Vagina (tissue), 2 donors: ENCODE data around the gene FRMD4A. TPM values are rescaled to one million over a fixed set of nuclear protein-coding genes. Genes with fewer than 3 reads are reported as not detected.

Experiments used
- DNase-seq, 2 donors: peaks; one replicate each; pipeline ENCODE4 v3.0.0-alpha.2; 2017; ENCODE audit errors: extremely low spot score in 2 of 2
- H3K27ac ChIP-seq: fragments of 200-600 bp; sonication (generic); one replicate; pipeline ENCODE4 v1.5.1; 2019
- H3K27me3 ChIP-seq: fragments of 200-600 bp; sonication (generic); one replicate; pipeline ENCODE4 v1.5.1; 2019
- H3K36me3 ChIP-seq, 2 donors: fragments of 200-600 bp; sonication (generic); one replicate each; pipeline ENCODE4 v1.5.1; 2017 to 2019
- H3K4me1 ChIP-seq: fragments of 200-600 bp; sonication (generic); one replicate; pipeline ENCODE4 v1.5.1; 2019
- H3K4me3 ChIP-seq, 2 donors: fragments of 200-600 bp; sonication (generic); 1 replicate in 1 of 2; 2 replicates in 1 of 2; pipeline ENCODE4 v1.5.1; 2016 to 2019
- H3K9me3 ChIP-seq: fragments of 200-600 bp; sonication (generic); one replicate; pipeline ENCODE4 v1.5.1; 2019
- POLR2A ChIP-seq, 2 donors: fragments of 450-650 bp; IDR thresholded peaks; one replicate each; pipeline ENCODE4 v1.6.1; 2017; ENCODE audit warnings: antibody characterized with exemption in 2 of 2, mild to moderate bottlenecking in 2 of 2, moderate library complexity in 2 of 2
- POLR2AphosphoS5 ChIP-seq, 2 donors: sonication (generic); formaldehyde crosslinking; IDR thresholded peaks; one replicate each; pipeline ENCODE4 v1.9.0; 2017; ENCODE audit warnings: antibody characterized with exemption in 2 of 2, mild to moderate bottlenecking in 2 of 2, low read depth in 1 of 2; ENCODE audit not compliant: insufficient read depth in 1 of 2
- intact Hi-C: fragments of 100-400 bp; cut with DNase I; formaldehyde crosslinking; loops from one replicate; pipeline ENCODE4 v1.15.1; 2023
- total RNA-seq: library from RNA; depleted of rRNA; stranded (reverse); fragments of >200 nt; gene quantifications from one replicate; pipeline ENCODE4 v1.2.3, GENCODE V29; 2016
- TF ChIP-seq, protein P1 (sequence below), 3 experiments: fragments of 450-650 bp in 2 of 3; fragments of 200-600 bp in 1 of 3; sonication (generic) in 1 of 3; IDR thresholded peaks; one replicate each; pipeline ENCODE4 v1.5.1; 2017 to 2019; ENCODE audit warnings: antibody characterized with exemption in 3 of 3, mild to moderate bottlenecking in 2 of 3, moderate library complexity in 2 of 3

The FRMD4A gene
- total RNA-seq, 1 donor from 2014 or later, result 24.8 TPM

DNA sequence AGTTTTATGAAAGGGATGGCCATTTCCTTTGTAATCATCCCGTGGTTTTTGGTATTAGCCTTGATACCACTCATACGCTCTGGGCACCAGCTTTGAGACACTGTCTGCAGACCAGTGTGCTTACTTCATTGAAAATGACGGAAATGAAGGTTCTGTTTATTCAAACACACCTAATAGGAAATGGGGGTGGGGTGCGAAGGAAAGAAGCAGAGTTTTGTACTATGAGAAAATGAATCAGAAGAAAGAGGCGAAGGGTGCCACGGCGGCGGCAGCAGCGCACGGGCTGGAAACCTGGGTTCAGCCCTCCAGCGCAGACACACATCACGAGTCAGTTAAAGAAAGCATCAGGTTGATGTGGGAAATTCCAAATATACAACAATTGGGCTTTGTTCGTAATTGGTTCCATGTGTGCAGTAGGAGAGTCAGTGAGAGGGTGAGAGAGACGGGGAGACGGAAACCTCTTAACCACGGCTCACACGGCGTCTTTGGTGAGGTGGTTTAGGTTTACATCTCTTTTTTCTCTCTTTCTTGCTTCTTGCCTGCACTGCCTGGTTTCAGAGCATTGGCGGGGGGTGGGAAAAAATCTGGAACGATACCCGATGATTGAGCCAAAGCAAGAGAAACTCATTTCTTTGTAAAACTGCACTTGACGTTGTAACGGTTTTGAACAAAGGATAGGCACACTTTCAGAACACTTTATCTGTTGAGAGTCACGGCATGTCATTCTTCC is 321.2 kb downstream of the FRMD4A start:
- TF ChIP-seq POLR2AphosphoS5 (IDR thresholded peaks at IDR 0.05; ENCODE audit: insufficient read depth in 1 of 2, low read depth in 1 of 2) (peak in 1 of 2 donors; percentile 77), POLR2A (IDR thresholded peaks at IDR 0.05) (peak in 1 of 2 donors; percentile 24)
- TF ChIP-seq, protein P1, sequence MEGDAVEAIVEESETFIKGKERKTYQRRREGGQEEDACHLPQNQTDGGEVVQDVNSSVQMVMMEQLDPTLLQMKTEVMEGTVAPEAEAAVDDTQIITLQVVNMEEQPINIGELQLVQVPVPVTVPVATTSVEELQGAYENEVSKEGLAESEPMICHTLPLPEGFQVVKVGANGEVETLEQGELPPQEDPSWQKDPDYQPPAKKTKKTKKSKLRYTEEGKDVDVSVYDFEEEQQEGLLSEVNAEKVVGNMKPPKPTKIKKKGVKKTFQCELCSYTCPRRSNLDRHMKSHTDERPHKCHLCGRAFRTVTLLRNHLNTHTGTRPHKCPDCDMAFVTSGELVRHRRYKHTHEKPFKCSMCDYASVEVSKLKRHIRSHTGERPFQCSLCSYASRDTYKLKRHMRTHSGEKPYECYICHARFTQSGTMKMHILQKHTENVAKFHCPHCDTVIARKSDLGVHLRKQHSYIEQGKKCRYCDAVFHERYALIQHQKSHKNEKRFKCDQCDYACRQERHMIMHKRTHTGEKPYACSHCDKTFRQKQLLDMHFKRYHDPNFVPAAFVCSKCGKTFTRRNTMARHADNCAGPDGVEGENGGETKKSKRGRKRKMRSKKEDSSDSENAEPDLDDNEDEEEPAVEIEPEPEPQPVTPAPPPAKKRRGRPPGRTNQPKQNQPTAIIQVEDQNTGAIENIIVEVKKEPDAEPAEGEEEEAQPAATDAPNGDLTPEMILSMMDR (IDR thresholded peaks at IDR 0.05), result no peak
- no peak for DNase-seq
- H3K4me3 ChIP-seq, result peak overlapping the region; percentile 22 to 35
- H3K9me3 ChIP-seq, result no peaks in the 10 kb centered on the region
- peak overlapping the region; percentile 53 for H3K27ac ChIP-seq
- intact Hi-C loops, result no loop called here
- H3K4me1 ChIP-seq, result peaks cover 7% of the 10 kb centered on the region
- H3K27me3 ChIP-seq, result no peaks in the 10 kb centered on the region
- no peaks in the 10 kb centered on the region for H3K36me3 ChIP-seq

DNA sequence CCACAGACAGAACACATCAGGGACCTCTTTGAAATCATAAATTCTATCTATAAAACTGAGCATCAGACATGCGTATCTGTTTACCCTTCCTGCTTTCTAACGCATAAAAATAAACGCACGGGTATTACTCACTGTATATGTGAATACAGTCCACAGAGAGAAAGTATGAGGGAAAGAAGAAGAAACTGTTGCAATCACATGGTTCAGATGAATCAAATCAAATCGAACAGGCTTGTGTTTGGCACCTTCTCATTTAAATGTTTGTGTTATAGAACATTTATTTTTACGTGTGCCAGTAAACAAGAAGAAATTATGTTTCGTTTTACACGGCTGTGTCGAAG is 322.0 kb downstream of the FRMD4A start:
- H3K27me3 ChIP-seq, result no peaks in the 10 kb centered on the region
- H3K4me3 ChIP-seq, result peak overlapping the region; percentile 22 to 35
- no peaks in the 10 kb centered on the region for H3K36me3 ChIP-seq
- H3K27ac ChIP-seq, result peak overlapping the region; percentile 53
- H3K9me3 ChIP-seq, result no peaks in the 10 kb centered on the region
- intact Hi-C loops, result no loop called here
- peaks cover 7% of the 10 kb centered on the region for H3K4me1 ChIP-seq
- TF ChIP-seq POLR2A (IDR thresholded peaks at IDR 0.05) (no peak), POLR2AphosphoS5 (IDR thresholded peaks at IDR 0.05; ENCODE audit: insufficient read depth in 1 of 2, low read depth in 1 of 2) (no peak)
- TF ChIP-seq, protein P1 (IDR thresholded peaks at IDR 0.05), result no peak
- no peak for DNase-seq

DNA sequence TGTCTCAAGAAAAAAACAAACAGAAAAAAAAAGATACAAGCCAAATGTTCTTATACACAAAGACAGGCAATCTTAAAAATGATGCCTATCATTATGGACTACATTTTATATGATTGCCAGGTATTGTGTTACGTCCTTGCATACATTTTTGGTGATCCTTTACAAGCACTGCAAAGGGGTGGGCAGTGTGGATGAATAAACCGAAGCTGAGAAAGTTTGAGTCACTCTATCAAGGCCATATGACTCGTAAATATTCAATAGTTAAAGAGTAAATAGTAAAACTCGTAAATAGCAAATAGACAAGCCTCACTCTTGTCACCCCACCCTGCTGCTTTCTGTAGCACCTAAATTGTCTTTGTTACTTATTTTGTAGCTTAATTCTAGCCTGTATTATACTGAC is 326.2 kb downstream of the FRMD4A start:
- Histone ChIP-seq H3K36me3 (no peaks in the 10 kb centered on the region), H3K27me3 (no peaks in the 10 kb centered on the region)
- intact Hi-C loops, result no loop called here

DNA sequence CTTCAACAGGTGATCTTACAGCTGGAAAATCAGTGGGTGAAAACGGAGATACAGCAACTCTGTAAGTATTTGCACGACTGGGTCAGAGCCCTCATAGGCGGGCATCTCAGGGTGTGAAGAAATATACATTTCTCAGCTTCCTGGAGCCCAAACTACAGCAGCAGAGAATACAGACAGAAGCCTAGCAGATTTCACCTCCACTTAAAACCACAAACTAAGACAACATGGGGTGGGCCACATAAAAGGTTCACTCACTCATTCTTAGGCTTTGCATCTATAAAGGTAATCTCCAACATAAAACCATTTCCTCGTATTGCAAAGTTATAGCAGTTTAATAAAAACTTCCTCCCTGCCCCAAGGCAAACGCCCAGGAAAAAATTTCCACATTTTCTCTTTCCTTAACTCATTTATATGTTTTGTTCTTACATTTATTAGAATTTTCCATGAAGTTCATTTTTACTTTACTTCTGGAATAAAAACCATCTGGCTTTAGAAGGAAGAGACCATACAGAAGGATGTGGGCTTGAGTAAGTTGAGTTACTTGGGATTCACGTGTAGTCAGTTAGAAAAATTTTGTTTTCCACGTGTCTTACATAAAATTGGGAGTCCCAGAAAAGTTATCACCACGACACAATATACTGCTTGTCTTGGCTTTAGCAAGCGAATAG is 327.1 kb downstream of the FRMD4A start:
- TF ChIP-seq POLR2A (IDR thresholded peaks at IDR 0.05) (no peak), POLR2AphosphoS5 (IDR thresholded peaks at IDR 0.05; ENCODE audit: insufficient read depth in 1 of 2, low read depth in 1 of 2) (no peak)
- TF ChIP-seq, protein P1 (IDR thresholded peaks at IDR 0.05), result no peak
- no peak overlapping the region for H3K4me3 ChIP-seq
- no peaks in the 10 kb centered on the region for H3K4me1 ChIP-seq
- no peaks in the 10 kb centered on the region for H3K36me3 ChIP-seq
- H3K27ac ChIP-seq, result no peak overlapping the region
- no peak for DNase-seq
- intact Hi-C loops, result no loop called here
- H3K27me3 ChIP-seq, result no peaks in the 10 kb centered on the region
- H3K9me3 ChIP-seq, result no peaks in the 10 kb centered on the region

More for the DNA sequence above, 326.2 kb downstream of the FRMD4A start:
- Histone ChIP-seq H3K4me1 (no peaks in the 10 kb centered on the region), H3K4me3 (no peak overlapping the region), H3K9me3 (no peaks in the 10 kb centered on the region), H3K27ac (no peak overlapping the region)
- no peak for DNase-seq
- no peak for TF ChIP-seq POLR2AphosphoS5 (IDR thresholded peaks at IDR 0.05; ENCODE audit: insufficient read depth in 1 of 2, low read depth in 1 of 2)

DNA sequence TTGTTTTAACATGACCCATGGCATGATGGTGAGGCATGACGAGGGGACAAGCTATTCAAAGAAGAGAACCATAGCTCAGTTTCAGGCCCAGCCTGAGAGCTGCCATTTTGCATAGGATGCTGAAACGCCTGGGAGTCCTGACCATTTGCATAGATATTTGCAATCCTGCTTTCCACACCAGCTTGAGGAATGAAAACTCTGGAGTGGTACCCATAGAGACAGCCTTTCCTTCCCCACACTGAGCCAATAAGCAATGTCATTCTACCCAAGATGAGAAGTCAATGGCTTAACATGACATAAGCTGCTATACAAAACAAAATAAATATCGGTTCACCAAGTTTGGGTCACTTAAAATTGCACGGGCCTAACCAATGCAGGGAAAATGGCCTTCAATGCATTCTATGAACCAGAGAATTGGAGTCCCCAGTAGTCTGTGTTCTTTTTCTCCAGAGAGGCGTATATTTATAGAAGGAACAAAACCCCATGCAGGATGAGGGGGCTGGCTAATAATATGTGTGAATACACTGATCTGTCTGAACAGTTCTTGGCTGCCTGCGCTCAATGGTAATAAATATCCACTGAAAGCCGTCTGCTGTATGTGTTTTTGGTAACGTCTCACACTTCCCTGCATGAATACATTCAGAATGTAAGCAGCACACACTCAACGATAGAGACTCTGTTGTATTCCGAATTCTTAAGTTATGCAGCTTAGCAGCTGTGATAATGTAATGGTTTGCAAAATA is 329.3 kb downstream of the FRMD4A start:
- Histone ChIP-seq H3K4me3 (no peak overlapping the region), H3K4me1 (no peaks in the 10 kb centered on the region), H3K27me3 (no peaks in the 10 kb centered on the region), H3K27ac (no peak overlapping the region), H3K9me3 (no peaks in the 10 kb centered on the region), H3K36me3 (no peaks in the 10 kb centered on the region)
- intact Hi-C loops, result no loop called here
- DNase-seq, result no peak
- TF ChIP-seq POLR2A (IDR thresholded peaks at IDR 0.05) (no peak), POLR2AphosphoS5 (IDR thresholded peaks at IDR 0.05; ENCODE audit: insufficient read depth in 1 of 2, low read depth in 1 of 2) (no peak)
- TF ChIP-seq, protein P1 (IDR thresholded peaks at IDR 0.05), result no peak
